GM04504 (cell line): Measurements from ENCODE around the gene TAF15.

ENCODE experiments used
- DNase-seq: peaks from one replicate; pipeline ENCODE4 v3.0.0-alpha.2; 2012; ENCODE audit warnings: low read depth

Gene TAF15

DNA sequence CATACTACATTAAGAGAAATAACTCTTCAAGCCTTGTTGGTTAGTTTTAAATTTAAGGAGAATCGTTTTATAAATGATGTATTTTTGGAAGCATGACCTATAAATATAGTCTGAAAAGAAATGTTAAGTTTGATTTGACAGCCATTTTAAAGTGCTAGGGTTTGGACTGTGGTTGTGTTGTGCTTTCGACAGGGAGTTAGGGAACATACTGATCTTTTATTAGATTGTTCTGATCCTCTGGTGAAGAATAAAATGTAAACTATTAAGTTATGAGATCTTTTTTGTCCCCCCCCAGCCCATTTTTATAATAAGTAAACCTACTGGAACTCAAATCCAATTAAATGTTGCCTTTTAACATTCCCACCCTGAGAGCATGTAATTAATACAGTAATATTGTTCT is 12.0 kb downstream of the TAF15 start:
- DNase-seq: no peak

DNA sequence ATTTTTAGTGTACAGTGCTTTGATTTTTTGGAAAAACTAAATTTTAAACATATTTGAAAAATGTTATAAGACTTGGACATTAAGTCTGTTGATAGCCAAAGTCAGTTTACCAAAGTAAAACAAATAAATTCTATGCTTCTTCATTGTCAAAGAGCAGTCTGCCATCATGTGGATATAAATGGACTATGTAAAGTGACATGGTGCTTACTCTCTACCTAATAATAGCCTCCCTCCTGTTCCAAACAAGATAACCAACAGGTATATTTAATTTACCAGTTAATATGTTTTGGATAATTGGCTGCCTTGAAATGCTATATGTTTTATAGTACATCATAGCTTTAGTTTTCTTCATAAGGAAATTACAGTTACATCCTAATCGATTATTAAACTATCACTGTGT is 15.9 kb downstream of the TAF15 start:
- DNase-seq: no peak

DNA sequence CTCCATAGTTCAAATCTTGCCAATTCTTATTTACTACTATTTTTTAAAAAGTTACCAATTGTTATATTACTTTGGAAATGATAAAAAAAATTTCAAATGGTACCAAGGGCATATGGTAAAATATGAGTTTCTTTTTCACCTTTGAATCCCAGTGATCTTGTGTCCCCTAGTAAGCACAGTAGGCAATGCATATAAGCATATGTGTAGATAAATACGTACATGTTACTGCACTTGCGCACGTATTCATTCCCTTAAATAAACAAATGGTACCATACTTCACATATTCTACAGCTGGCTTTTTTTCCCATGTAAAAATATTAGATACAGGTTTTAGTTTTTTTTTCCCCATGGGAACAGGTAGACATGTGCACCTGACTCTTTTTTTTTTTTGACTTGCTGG is 31.8 kb downstream of the TAF15 start:
- no peak for DNase-seq

DNA sequence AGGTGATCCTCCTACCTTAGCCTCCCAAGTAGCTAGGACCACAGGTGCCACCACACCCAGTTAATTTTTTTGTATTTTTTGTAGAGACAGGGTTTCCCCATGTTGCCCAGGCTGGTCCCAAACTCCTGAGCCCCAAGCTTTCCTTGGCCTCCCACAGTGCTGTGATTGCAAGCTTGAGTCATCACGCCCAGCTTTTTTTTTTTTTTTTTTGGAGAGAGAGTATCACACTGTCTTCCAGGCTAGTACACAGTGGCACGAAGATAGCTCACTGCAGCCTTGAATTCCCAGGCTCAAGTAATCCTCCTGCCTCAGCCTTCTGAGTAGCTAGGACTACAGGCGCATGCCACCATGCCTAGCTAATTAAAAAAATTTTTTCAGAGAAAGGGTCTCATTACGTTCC is 32.2 kb downstream of the TAF15 start:
- no peak for DNase-seq

DNA sequence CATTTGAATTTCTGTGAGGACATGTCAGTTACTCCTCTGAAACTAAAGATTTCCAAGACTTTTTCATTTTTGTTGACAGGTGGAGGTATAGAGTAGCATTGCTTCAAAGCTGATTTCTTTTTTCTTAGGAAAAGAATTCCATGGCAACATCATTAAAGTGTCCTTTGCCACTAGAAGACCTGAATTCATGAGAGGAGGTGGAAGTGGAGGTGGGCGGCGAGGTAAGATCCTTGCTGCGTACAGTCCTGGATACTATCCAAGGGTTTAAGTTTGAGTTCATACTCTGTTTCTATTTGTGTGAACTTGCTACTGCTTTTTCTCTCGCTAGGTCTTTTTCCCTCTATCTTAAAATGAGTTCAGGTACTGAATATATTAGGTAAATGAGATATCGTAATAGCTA is 33.0 kb downstream of the TAF15 start:
- no peak for DNase-seq

DNA sequence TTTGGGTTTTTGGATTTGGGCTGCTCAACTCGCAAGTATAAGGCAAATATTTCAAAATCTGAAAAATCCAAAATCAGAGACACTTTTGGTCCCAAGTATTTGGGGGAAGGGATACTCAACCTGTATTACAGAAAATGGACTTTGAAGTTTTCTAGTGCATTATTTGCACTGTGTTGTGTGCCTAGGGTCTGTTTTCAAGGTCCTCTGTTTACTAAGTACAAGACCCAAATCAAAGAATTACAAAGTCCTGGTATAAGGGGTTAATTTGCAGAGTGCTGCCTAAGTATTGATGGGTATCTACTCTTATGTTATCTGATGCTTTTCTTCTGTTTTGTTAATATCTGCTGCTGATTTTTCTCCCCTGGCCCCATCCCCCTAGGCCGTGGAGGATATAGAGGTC is 34.4 kb downstream of the TAF15 start:
- DNase-seq: no peak

DNA sequence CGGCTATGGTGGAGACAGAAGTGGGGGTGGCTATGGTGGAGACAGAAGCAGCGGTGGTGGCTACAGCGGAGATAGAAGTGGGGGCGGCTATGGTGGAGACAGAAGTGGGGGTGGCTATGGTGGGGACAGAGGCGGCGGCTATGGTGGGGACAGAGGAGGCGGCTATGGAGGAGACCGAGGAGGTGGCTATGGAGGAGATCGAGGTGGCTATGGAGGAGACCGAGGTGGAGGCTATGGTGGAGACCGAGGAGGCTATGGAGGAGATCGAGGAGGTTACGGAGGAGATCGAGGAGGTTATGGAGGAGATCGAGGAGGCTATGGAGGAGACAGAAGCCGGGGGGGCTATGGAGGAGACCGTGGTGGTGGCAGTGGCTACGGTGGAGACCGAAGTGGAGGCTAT is 35.3 kb downstream of the TAF15 start:
- DNase-seq: no peak

DNA sequence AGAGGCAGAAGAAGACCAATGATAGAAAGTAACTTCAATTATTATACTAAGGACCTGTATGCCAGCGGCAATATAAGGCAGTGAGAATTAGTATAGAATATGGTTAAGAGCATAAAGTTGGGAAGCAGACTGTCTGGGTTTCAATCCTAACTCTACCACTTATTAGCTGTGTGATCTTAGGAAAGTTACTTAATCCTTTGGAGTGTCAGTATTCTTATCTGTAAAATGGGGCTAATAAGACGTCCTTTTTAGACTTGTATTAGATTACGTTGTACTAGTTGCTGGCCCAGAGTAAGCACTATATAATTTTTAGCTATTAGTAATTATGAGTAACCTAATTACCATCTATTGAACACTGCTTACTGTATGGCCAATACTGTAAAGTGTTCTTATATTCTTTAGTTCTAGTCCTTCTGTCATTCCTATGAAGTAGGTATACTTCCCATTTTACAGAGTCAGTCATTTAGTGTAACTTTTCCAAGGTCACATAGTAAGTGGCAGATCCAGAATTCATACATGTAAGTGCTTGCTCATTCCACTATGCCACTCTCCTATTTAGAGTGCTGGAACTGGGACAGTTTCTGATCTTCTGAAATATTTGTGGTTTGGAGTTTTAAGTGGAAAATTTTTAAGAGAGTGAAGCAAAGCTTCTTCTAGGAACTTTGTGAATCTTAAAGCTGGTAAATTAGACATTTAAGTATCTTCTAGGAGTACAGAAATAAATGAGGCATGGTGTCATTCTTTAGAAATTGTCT is 36.9 kb downstream of the TAF15 start:
- peak; percentile 11 for DNase-seq

DNA sequence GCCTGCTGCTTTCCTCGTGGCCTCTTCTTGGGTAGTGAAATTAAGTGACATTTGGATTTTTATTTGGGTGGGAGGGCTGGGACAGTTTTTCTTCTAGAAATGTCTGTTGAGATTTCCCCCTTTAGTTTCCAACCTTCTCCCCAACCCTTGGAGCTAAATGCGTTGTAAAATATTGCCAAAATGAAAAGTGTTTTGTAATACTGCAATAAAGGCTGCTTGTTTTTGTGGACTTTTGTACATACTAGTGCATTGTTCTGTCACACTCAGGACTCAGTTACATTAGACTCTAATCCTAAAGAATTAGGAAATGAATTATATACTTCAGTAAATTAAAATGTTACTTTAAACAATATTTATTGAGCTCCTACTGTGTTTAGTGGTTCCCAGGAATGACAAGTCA is 37.7 kb downstream of the TAF15 start:
- no peak for DNase-seq

DNA sequence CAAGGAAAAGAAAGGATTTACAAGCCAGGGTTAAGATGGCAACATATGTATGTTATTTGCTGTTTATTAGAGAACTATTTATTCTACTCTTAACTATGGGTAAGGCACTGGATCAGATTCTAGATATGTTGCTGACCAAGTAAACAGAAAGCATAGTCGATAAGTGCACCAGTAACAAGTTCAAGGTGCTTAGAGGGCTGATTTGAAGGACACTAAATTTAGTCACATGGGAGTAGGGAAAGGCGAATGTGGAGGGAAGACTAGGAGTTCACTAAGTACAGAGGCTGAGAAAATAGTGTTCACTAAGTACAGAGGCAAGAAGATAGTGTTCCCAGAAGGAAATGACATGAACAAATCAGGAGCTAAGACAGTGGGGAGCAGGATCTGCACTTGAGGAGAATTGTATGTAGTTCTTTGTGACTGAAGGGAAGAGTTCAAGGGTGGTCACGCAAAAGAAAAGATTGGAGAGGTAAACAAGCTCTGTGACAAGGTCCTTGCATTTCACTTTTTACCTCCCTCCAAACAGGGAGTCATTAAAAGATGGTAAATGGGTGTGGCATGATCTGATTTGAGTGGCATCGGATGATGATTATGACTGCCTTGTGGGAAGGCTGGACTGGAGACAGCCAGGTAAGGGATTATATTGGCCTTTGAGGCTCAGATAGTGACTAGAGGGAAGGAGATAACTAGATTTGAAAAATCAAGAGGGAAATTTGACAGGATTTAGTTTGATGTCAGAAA is 38.5 kb downstream of the TAF15 start:
- no peak for DNase-seq

DNA sequence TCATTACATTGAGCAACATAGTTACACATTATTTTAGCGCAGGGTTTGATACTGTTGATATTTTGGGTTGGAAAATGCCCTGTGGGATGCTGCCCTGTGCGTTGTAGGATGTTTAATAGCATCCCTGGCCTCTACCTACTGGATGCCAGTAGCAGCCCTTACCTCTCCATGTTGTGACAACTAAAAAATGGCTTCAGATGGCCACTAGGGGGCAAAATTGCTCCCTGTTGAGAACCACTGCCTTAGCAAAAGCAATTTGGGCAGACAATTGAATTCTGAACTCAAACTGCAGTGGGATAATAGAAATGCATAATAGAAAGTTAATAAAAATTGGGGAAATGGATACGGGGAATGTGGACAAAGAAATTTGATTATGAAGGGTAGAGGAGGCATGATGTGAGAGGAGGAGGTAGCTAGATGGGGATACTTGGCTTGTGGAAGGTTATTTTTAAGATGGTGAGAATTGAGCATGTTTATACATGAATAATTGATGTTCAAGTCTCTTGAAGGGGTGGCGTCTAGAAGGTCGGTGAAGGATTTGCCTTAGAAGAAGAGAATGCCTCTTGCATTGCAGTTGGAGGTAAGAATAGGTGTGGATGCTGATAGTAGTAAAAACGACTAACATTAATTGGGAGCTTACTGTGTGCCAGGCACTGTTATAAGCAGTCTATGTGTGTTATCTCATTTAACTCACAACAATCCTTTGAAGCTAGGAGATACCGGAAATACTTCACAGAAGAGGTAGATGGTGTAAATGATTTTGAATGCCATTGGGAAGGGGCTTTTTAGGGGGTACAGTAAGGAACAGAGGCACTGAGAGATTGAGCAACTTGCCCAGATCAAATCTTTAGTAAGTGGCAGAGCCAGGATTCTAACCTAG is 40.4 kb downstream of the TAF15 start:
- peak; percentile 28 for DNase-seq

DNA sequence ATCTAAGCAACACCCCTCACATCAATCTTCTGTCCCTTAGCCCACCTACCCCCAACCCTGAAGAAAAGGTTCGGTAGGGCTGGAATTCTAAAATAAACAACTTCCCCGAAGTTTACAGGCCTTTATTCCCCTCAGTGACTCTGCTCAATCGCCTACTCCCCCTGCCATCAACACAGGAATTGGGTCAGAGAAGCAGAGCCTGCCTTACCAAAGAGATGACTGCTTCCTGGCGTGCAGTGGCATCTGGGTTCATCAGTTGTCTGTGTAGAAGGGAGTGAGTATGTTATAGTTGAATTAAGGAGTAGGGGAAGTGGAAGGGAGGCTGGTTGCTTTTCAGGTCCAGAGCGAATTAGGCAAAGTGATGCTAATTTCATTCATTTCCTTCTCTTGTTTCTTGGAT is 46.7 kb downstream of the TAF15 start:
- no peak for DNase-seq

DNA sequence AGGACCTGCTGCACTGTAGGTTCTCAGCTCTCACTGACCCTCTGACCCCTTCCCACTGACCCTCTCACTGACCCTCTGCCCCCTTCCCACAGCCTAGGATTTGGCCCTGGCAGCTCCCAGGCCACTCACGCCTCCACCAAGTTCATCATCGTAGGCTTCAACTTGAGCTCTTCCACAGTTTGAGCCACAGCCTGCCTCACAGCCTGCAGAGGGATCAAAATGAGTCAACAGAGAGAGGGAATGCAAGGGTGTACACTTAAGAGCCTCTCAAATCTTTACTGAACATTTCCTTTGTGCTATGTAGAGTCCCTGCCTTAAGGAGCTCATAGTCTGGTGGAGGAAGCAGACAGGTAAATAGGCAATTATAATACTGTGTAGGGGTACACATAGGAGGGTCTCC is 47.3 kb downstream of the TAF15 start:
- no peak for DNase-seq

DNA sequence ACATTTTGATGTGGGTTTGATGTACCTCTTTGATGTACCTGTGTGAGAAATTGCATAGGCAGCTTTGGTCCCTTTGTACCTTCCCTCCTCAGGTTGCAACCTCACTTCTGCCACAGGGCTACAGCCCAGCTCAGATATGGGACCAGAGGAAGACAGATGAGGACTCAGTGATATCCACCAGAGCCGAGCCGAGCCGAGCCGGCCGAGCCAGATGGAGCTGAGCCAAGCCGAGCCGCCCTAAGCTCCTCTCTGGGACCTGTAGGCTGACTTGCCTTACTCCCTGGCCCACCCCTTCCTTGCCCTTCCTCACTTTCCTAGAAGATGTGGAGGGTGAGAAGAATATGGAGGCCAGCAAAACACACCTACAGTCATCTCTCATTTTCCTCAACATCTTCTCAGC is 55.6 kb downstream of the TAF15 start:
- DNase-seq: no peak

DNA sequence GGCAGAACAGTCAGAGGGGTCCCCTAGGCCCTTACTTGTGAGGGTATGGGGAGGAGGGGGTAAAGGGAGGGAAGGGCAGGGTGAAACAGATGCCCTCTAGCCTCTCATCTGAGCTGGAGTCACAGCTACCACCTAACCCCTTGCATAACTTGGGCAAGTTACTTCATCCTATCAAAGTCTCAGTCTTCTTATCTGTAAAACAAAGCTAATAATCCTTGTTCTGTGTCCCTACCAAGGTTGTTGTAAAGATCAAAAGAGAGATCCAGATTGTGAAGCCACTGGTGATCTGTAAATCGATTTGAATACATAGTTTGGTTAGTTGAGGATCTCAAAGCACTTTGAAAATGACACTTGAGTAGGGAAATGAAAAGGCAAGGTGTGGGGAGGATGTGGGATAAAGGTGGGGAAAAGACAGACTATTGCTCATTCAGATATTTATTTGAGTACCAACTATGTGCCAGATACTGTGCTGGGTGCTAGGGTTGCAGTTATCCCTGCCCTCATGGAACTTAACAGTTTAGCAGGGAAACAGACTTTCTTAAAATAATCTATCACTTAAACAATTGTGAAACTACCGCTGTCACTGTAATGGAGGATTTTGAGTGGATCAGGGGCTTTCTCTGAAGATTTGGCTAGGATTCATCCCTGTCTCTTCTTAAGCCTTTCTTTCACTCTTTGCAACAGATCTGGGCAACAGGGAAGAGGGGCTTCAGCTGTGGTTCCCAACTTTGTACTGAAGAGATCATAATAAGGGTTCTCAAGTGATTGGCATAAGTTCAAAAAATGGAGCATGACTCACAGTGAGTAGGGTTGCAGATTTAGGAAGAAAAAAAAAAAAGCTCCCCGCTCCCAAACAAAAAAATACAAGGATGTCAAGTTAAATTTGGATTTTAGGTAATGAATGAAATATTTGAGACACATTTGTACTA is 56.4 kb downstream of the TAF15 start:
- DNase-seq: peak; percentile 14

DNA sequence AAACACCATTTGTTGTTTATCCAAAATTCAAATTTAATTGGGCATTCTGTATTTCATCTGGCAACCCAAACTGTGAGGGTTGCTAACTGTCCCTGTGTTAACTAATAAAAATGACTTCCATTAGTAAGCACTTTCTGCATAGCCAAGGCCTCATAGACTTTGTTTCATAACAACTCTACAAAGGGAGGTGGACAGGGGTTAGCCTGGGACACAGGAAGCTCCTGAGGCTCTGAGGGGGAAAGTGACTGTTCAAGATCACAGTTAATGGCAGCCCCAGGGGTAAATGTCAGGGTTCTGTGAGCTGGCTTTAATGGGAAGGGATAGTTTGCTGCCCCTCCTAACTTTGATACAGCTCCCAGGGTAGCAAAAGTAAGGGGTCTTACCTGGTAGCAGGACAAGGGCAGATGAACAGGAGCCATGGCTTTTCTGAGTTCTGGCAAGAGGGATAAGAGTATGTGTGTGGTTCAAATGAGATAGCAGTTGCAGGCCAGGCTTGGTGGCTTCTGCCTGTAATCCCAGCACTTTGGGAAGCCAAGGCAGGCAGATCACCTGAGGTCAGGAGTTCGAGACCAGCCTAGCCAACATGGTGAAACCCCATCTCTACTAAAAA is 57.2 kb downstream of the TAF15 start:
- DNase-seq: peak; percentile 6

DNA sequence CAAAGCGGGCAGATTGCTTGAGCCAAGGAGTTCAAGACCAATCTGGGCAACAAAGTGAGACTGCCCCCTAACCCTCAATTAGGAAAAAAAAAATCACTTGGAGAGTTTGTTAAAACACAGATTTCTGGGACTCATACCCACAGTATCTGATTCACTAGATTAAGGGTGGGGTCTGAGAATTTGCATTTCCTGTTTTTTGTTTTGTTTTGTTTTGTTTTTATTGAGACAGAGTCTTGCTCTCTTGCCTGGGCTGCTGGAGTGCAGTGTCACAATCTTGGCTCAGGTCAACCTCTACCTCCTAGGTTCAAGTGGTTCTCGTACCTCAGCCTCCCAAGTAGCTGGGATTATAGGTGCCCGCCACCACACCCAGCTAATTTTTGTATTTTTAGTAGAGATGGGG is 58.3 kb downstream of the TAF15 start:
- no peak for DNase-seq

DNA sequence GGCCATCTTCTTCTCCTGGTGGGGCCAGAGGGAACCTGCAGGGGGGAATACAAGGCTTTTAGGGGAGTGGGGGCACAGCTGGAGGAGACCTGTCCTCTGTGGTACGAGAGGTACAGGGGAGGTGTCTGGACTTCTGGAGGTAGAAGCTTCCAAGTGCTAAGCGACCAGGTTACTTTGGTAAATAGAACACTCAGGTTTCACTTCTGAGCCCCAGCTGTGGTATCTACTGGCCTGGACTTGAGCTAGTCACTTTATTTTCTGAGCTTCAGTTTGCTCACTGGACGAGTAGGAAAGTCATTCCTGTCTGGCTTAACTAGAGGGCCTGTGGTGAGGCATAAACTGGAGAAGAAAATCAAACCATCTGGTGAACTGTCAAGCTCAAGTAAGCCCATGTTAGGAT is 59.5 kb downstream of the TAF15 start, which contains the start of gene HEATR9:
TSS of gene HEATR9 (minus strand) at position 155 of the 400 bp plus-strand sequence. CDS start at position 6, 149 bp downstream.
- DNase-seq: no peak

DNA sequence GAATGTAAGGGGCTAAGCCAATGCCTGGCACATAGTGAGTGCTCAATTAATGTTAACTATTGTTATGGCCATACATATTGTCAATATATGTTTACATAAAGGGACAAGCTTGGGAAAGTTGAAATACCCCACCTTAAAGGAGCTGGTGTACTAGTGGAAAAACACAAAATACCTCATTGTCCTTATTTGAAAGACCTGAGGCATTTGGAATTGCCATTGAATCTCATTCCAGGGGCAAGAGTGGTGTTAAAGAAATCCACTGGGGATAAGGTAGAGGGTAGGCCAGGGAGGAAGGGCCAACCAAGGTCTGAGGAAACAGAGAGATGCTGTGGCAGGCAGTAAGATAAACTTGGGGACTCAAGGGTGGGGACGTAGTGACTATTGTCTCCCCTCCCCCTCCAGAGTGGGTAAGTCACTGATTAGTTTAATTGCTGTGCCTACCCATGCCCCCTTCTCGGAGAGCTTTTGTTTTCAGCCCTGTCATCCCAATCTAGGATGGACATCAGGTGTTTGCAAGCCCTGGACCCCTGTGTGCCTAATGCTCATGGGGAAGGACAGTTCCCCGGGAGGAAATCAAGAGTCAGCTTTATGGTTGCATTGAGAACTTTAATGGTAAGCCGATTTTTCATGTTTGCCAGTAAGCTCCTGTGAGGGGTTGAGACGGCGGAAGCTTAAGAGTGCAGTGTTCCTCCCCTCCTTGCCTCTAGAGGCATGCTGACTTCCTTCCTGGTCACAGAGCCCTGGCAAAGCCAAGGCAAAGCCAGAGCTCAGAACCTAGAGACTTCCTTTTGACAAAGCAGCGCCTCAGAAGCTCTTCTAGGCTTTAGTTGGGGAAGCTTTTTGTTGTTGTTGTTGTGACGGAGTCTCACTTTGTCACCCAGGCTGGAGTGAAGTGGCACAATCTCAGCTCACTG is 61.9 kb downstream of the TAF15 start:
- no peak for DNase-seq
